Measurements from ENCODE around the gene WWC1.
"Not testable (repeated sequence)": the region's sequence is repeated elsewhere in the genome, so short reads cannot be mapped to it uniquely, and the experiment has no call there.

WWC1 gene

DNA sequence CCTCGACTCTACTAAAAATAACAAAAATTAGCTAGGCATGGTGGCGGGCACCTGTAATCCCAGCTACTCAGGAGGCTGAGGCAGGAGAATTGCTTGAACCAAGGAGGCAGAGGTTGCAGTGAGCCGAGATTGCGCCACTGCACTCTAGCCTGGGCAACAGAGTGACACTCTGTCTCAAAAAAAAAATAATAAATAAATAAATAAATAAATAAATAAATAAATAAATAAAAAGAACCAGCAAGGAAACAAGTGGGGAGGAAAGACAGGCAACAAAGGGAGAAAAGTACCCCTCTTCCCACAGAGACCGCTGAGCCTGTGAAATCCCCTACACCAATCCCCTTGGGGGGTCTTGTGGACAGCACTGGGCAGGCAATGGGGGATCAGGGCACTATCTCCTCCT lies 4.6 kb upstream of the WWC1 start:
- DNase-seq, result not testable (repeated sequence)

GRCh38 chr5:168287362-168287761 lies 4.1 kb upstream of the WWC1 start:
- no peak for DNase-seq

DNA sequence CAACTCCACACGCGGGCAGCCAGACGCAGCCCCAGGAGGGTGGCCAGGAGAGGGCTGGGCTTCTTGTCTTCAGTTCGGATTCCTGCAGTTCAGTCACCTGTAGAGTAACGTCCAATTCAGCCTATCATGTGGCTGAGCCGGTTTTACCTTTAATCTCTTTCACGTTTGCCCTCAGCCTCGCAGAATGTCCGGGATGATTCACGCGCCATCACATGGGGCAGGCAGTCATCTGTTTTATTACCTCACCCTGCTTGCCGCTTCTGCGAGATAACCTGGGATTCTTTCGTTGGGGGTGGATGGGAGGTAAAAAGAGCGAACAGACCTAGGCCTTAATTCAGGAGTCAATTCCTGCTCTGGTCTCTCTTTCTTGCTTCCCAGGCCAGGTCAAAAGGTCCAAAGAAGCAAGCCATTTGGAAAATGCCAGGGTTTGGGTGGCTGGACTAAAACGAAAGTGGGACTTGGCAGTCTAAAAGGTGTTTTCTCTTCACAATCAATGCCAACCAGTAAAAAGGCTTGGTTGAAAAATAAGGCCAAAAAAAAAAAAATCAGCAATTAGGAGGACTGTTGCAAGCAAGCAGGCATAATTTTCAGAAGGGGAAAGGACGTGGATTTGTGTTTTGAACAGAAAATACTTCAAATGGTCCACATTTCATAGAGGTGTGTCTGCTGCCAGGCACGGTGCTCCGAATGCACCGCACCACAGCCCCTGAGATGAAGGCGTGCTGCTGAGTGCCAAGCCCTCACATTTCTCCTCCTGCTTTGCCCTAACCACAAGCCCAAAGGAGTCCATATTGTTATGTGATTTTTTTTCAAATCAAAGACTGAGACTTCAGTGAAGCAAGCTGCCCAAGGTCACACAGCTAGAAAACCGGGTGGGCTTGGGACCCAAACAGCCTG lies 2.8 kb upstream of the WWC1 start:
- DNase-seq, result no peak

GRCh38 chr5:168290902-168291341 lies 523 bp upstream of the WWC1 start:
- DNase-seq, result no peak

DNA sequence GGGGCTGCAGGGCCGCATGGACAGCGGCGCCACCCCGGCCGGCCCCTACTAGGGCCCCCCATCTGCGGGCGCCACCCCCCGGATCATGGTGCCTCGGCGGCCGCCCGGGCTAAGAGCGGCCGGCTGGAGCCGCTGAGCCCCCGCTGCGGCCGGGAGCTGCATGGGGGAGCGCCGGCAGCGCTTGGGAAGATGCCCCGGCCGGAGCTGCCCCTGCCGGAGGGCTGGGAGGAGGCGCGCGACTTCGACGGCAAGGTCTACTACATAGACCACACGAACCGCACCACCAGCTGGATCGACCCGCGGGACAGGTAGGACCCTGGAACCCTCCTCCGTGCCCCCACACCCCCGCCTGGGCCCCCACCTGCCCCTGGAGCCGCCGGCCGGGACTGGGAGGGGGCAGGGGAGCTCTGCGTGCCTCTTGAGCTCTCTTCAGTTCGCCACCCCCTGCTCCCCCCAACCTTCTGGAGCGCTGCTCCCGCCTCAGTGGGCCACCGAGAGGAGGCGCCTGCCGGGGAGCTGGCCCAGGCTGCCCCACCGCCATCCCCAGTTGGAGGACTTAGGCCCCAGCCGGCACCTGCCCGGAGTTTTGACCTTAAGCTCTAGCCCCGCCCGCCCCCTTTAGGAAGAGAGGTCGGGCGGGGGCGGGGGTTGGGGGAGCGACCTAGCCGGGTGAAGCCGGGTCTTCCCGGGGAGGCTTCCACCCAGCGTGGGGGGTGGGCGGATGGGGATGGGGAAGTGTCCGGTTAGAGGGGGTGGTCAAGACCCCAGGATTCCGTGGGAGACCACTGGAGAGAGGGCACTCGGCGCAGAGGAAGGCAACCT lies 730 bp downstream of the WWC1 start:
- no peak for DNase-seq

DNA sequence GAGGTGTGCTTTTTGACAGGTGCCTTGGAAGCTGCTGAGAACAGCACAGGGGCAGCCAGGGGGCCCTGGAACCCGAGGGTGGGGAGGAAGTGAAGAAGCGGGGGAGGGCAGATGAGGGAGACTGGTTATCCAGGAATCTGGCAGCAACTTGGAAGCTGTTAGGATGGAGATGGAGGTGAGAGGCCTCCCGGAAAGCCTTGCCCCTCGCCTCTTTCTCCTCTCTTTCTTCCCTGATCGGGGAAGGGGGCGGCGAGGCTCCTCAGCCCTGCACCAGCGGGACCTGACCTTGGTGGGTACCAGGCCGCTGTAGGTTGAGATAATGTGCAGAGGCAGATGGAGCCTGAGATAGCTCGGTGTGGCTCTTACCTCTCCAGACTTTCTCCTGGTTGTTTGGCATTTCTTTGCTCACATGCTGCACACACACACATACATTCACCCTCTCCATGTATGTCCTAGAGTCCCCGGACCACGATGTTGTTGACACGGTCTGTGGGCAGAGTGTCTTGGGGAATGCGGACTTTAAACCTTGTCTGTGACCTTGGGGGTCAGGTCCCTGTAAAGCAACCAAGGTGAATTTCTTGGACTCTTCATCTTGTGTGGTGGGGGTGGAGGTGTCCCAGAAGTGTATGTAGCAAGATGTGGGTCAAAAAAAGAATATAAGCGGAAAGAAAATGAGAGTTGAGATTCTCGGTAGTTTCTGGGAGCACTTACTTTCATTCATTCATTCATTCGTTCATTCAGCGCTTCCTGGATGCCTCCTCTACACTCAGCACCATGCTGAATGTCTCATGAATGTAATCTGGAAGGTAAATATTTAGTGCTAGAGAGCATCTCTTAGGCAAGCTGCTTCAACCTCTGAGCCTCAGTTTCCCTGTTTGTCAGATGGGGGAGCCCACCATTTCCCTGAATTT lies 1.6 kb downstream of the WWC1 start:
- DNase-seq, result no peak

GRCh38 chr5:168295574-168296201 lies 4.2 kb downstream of the WWC1 start:
- DNase-seq, result no peak

GRCh38 chr5:168296682-168297081 lies 5.2 kb downstream of the WWC1 start:
- DNase-seq, result no peak

GRCh38 chr5:168298949-168299348 lies 7.5 kb downstream of the WWC1 start:
- DNase-seq, result no peak

- no peak for DNase-seq
Observed at GRCh38 chr5:168299372-168299771, 7.9 kb downstream of the WWC1 start.

DNA sequence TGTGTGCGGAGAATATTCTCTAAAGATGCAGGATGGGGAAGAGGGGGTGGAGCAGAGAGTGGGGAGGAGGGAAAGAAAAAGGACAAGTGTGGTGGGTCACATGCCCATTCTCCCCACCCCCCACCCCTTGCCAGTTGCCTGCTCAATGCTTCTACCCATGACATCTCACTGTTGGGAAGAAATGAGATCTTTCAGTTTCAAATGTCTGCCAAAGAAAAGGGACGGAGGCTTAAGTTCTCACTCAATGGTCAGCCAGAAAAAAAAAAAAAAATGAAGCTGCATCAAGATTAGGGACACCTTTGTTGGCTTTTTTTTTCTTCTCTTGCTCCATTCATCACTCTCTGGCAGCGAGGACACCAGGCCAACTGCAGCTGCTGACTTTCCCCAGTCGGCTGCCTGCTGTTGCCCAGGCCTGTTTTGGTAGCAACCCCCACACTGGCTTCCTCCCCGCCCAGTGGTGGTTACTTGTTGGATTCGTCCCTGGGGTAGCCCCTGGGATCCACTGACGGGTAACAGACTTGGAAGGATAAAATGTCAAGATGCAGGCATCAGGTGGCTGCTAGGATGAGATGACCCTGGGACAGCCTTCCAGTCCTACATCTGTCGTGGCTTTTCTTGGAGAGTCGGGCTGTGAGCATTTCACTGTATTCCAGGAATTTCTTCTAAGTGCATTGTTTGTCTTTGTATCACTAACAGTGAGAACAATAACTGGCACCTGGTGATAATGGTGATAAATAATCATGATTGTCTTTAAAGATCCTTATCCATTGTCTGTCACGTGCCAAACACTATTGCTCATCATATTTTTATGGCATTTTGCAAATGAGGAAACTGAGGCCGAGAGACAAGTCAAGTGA lies 9.1 kb downstream of the WWC1 start:
- no peak for DNase-seq

DNA sequence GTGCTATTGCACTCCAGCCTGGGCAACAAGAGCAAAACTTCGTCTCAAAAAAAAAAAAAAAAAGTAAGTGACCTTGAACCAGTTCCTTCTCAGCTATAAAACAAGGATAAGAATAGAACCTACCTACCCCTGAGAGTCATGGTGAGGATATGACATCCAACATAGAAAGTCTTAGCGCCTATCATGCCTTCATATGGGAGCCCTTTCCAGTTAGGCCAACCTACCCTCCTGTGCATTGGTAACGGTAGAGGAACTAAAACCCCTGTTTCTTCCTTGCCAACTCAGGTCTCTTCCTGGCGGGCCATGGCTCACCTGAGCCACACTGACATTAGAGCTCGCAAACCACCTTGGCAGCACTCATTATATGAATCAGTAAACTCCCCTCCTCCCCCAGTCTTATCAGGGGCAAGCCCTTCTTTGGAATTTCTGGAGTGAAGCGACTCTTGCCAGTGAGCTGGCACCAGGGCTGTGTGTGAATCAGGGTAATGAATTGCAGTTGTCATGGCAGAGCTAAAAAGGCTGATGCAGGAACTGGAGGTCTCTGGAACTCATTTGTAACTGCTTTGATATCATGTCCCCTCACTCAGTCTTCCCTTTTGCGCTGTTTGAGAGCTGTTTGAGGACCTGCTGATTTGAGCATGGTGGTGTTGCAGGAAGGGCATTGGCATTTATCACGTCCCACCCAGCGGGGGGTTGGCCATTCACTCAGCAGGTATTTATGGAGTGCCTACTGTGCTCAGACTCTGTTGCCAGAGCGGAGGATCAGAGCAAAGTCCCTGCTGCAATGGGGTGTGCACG lies 10.3 kb downstream of the WWC1 start:
- DNase-seq, result no peak

DNA sequence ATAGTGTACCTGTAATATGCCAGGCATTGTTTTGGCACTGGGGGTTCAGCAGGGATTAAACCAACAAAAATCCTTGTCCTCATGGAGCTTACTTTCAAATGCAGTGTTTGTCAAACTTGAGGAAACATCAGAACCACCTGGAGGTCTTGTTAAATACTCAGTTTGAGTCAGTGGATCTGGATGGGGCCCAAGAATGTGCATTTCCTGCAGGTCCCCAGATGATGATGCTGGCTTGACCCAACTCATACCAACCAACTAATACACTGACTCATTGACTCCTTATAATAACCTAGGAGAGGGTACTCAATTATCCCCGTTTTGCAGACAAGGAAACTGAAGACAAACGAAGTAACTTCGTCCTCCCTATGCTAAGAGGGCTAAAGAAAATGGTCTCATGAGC lies 11.3 kb downstream of the WWC1 start:
- no peak for DNase-seq

DNA sequence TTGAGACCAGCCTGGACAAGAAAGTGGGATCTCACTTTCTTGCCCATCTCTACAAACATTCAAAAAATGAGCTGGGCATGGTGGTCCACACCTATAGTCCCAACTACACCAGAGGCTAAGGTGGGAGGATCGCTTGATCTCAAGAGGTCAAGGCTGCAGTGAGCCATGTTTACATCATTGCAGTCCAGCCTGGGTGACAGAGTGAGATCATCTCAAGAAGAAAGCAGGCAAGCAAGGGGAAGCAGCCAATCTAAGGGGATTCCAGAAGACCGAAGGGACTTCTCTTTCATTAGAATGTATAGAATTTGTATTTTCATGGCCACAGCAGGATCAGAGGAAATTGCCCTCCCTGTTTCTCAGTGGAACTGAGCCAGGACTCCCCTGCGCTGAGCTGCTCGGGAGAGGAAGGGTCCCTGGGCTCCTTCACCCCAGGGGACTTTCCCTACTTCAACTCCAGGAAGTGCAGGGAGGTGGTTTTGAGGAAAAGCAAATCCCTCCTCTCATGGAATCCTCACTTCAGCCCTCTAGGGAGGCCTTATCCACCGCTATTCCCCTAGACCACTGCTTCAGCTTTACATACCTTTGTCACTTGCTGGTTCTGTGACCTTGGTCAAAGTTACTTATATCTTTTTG lies 12.1 kb downstream of the WWC1 start:
- no peak for DNase-seq

- no peak for DNase-seq
Observed at GRCh38 chr5:168304349-168304748, 12.9 kb downstream of the WWC1 start.

DNA sequence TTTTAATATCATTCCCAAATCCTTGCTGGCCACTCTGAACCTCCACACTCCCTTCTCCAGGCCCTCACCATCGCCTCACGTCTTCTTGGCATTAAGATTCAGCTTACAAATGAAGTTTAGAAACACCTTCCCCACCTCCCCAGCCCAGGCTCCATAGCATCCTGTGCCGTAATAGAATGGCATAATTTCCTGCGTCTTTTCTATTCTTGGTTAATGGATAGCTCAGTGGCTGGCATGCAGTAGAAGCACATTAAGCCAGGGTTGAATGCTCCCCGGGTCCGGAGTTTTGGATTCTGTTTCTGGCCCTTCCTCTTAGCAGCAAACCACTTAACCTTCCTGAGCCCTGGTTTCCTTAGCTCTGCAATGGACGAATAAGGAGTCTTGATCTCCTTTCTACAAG lies 13.8 kb downstream of the WWC1 start:
- DNase-seq, result no peak

- no peak for DNase-seq
Observed at GRCh38 chr5:168307022-168307421, 15.6 kb downstream of the WWC1 start.

GRCh38 chr5:168307925-168308584 lies 16.6 kb downstream of the WWC1 start:
- no peak for DNase-seq

DNA sequence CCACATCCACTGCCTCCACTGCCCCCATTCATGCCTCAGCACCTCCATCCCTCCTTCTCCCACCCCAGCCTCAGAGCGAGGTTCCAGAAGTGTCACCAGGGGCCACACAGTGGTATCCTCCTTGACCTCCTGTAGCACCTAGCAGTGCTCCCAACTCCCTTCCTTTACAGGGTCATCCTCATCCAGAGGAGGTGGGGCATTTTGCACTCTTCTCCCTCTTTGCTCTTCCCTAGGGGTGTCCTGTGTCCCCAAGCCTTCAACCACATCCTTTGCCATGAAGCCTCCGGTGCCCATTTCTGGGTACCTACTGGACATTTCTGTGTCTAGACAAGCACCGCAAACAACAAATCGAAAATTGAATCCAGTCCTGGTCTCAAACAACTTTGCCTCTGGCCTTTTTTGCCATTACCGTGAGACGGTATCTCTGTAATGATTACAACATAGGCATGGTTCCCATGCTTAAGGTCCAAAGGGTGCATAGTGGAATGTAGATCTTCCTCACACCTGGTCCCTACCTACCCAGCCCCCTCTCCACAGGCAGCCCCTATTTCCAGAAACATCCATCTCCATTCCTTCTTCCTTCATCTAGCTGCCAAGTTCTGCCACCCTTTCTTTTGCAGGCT lies 17.6 kb downstream of the WWC1 start:
- no peak for DNase-seq

All from activated naive CD4-positive, alpha-beta T cell treated with Interleukin-2 at 50 U/mL for 16 hours (primary cell).